ENCODE data around the gene C1orf232. TPM values are rescaled to one million over a fixed set of nuclear protein-coding genes. Genes with fewer than 3 reads are reported as not detected.

C1orf232 gene
- total and polyA plus RNA-seq, 3 donors from 2014 or later, result not detected

GRCh38 chr1:26169198-26169554 is 413 bp upstream of the C1orf232 start:
- 24 to 44% methylated on average over 4 of the region's 4 CpGs for WGBS, 2 donors
- TF ChIP-seq, protein P1, sequence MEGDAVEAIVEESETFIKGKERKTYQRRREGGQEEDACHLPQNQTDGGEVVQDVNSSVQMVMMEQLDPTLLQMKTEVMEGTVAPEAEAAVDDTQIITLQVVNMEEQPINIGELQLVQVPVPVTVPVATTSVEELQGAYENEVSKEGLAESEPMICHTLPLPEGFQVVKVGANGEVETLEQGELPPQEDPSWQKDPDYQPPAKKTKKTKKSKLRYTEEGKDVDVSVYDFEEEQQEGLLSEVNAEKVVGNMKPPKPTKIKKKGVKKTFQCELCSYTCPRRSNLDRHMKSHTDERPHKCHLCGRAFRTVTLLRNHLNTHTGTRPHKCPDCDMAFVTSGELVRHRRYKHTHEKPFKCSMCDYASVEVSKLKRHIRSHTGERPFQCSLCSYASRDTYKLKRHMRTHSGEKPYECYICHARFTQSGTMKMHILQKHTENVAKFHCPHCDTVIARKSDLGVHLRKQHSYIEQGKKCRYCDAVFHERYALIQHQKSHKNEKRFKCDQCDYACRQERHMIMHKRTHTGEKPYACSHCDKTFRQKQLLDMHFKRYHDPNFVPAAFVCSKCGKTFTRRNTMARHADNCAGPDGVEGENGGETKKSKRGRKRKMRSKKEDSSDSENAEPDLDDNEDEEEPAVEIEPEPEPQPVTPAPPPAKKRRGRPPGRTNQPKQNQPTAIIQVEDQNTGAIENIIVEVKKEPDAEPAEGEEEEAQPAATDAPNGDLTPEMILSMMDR (IDR thresholded peaks at IDR 0.05), result no peak
- no peak for TF ChIP-seq POLR2A (IDR thresholded peaks at IDR 0.05)
- no peaks in the 10 kb centered on the region for H3K9me3 ChIP-seq
- no peaks in the 10 kb centered on the region for H3K36me3 ChIP-seq (ENCODE audit: low read depth, missing control alignments)
- peak overlapping the region; percentile 71 to 91 for H3K4me3 ChIP-seq
- H3K27ac ChIP-seq, result peak overlapping the region; percentile 31 to 71
- intact Hi-C loops (cut with DNase I; ENCODE audit: low total_unique reads), result loop anchor here (10.0 kb wide), 1 partner anchor 54 kb away; the partner anchor contains the start of gene PDIK1L
- DNase-seq, result no peak
- no peaks in the 10 kb centered on the region for H3K27me3 ChIP-seq
- H3K4me1 ChIP-seq, result peaks cover 12% of the 10 kb centered on the region

- DNase-seq, result no peak
- WGBS, 2 donors, result 80 to 98% methylated on average over 4 of the region's 4 CpGs
- H3K27me3 ChIP-seq, result no peaks in the 10 kb centered on the region
- H3K9me3 ChIP-seq, result no peaks in the 10 kb centered on the region
- no peak overlapping the region for H3K27ac ChIP-seq
- TF ChIP-seq, protein P1 (IDR thresholded peaks at IDR 0.05), result no peak
- no peak for TF ChIP-seq POLR2A (IDR thresholded peaks at IDR 0.05)
- intact Hi-C loops (cut with DNase I; ENCODE audit: low total_unique reads), result loop anchor here (10.0 kb wide), 1 partner anchor 52 kb away; the partner anchor contains the start of gene PDIK1L
- peaks cover 12% of the 10 kb centered on the region for H3K4me1 ChIP-seq
- no peaks in the 10 kb centered on the region for H3K36me3 ChIP-seq (ENCODE audit: low read depth, missing control alignments)
- no peak overlapping the region for H3K4me3 ChIP-seq
These were observed 2.0 kb downstream of the C1orf232 start for GRCh38 chr1:26166719-26167281.

GRCh38 chr1:26164861-26165842 is 3.6 kb downstream of the C1orf232 start:
- Histone ChIP-seq H3K9me3 (no peaks in the 10 kb centered on the region), H3K36me3 (ENCODE audit: low read depth, missing control alignments) (no peaks in the 10 kb centered on the region), H3K4me1 (peaks cover 9% of the 10 kb centered on the region), H3K27ac (peak overlapping the region in 1 of 2 donors; percentile 30), H3K4me3 (no peak overlapping the region), H3K27me3 (no peaks in the 10 kb centered on the region)
- WGBS, 2 donors, result 57 to 68% methylated on average over 15 to 19 of the region's 19 CpGs
- intact Hi-C loops (cut with DNase I; ENCODE audit: low total_unique reads), result loop anchor here (10.0 kb wide), 1 partner anchor 50 kb away; the partner anchor contains the start of gene PDIK1L
- no peak for DNase-seq
- TF ChIP-seq, protein P1 (IDR thresholded peaks at IDR 0.05), result no peak
- TF ChIP-seq POLR2A (IDR thresholded peaks at IDR 0.05), result no peak

DNA sequence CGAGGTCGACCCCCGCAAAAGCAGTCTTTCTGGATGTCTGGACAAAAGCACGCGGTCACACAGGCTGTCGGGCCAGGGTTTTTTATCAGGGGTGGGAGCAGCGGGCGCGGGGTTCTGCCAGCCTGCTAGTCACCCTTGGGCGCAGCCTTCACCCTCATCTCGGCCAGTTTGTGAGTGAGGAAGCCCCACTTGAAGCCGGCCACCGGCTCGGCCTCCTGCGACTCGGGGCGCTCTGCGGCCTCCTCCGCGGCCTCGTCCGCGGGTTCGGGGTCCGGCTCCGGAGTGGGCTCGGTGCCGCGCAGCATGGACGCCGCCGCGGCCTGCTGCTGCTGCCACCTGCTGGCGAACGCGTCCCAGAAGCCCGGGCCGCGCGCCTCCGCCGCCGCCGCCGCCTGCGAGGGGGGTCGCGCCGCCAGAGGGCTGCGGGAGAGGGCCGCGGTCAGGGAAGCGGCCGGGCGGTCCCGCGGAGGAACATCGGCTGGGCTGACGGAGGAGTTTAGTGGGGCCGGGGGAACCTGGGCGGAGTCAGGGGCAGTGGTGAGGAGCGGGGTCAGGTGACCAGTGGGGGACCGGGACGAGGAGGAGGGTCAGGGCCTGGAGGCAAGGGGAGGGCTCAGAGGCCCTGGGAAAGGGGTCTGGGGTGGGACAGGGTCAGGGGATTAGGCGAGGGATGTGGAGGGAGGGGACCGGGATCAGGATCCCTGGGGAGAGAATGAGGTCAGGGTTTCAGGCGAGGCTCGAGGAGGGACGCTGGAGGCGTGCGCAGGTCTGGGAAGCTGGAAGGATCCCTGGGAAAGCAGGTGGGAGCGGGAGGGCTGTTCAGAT is 4.5 kb downstream of the C1orf232 start:
- WGBS, 2 donors, result 11 to 15% methylated on average over 41 to 52 of the region's 72 CpGs
- DNase-seq, result peak; percentile 34
- Histone ChIP-seq H3K27me3 (no peaks in the 10 kb centered on the region), H3K27ac (peak overlapping the region; percentile 30 to 34), H3K36me3 (ENCODE audit: low read depth, missing control alignments) (no peaks in the 10 kb centered on the region), H3K4me3 (peak overlapping the region; percentile 44 to 46), H3K4me1 (peaks cover 7% of the 10 kb centered on the region), H3K9me3 (no peaks in the 10 kb centered on the region)
- intact Hi-C loops (cut with DNase I; ENCODE audit: low total_unique reads), result loop anchor here (10.0 kb wide), 1 partner anchor 49 kb away; the partner anchor contains the start of gene PDIK1L
- TF ChIP-seq, protein P1 (IDR thresholded peaks at IDR 0.05), result peak; percentile 60 to 62 (median 60)
- TF ChIP-seq POLR2A (IDR thresholded peaks at IDR 0.05), result no peak

Data from testis (tissue), 3 donors.